Brain microvascular endothelial cell (primary cell): ENCODE results near the gene LRRK2.

Source experiments
- DNase-seq: peaks from one replicate; pipeline ENCODE4 v3.0.0-alpha.2; 2020
- H3K27ac ChIP-seq: fragments of 250-450 bp; sonication (Bioruptor Pico); 2 replicates; pipeline ENCODE4 v1.5.1; 2020; ENCODE audit warnings: mild to moderate bottlenecking, moderate library complexity
- H3K27me3 ChIP-seq: fragments of 250-450 bp; sonication (Bioruptor Pico); replicated peaks from 2 replicates; pipeline ENCODE4 v1.5.1; 2020; ENCODE audit warnings: mild to moderate bottlenecking
- H3K36me3 ChIP-seq: fragments of 250-450 bp; sonication (Bioruptor Pico); replicated peaks from 2 replicates; pipeline ENCODE4 v1.5.1; 2020; ENCODE audit warnings: mild to moderate bottlenecking
- H3K4me3 ChIP-seq: 2 replicates; pipeline ENCODE4 v1.5.1; 2011; ENCODE audit warnings: low read depth, mild to moderate bottlenecking, control low read depth, low read length, moderate library complexity
- in situ Hi-C: cut with HindIII; loops from 2 replicates; pipeline ENCODE4 v1.10.0; 2017; ENCODE audit warnings: low sequenced_read_pairs, low pct_ligation_motif_present
- TF ChIP-seq, protein P1 (sequence below): IDR thresholded peaks from 2 replicates; pipeline ENCODE4 v1.5.1; 2011; ENCODE audit warnings: low read depth, mild to moderate bottlenecking, moderate library complexity, low read length, control low read depth, inconsistent platforms; ENCODE audit errors: missing control alignments

The LRRK2 gene

DNA sequence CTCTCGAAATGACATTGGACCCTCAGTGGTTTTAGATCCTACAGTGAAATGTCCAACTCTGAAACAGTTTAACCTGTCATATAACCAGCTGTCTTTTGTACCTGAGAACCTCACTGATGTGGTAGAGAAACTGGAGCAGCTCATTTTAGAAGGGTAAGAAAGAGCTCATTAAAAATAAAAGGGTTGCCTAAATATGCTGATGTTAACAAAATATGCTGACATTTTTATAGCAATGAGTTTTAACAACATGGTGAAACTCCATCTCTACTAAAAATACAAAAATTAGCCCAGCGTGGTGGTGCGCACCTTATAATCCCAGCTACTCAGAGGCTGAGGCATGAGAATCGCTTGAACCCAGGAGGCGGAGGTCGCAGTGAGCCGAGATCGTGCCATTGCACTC, 73.5 kb downstream of the LRRK2 start:
- no peak for DNase-seq
- TF ChIP-seq, protein P1, sequence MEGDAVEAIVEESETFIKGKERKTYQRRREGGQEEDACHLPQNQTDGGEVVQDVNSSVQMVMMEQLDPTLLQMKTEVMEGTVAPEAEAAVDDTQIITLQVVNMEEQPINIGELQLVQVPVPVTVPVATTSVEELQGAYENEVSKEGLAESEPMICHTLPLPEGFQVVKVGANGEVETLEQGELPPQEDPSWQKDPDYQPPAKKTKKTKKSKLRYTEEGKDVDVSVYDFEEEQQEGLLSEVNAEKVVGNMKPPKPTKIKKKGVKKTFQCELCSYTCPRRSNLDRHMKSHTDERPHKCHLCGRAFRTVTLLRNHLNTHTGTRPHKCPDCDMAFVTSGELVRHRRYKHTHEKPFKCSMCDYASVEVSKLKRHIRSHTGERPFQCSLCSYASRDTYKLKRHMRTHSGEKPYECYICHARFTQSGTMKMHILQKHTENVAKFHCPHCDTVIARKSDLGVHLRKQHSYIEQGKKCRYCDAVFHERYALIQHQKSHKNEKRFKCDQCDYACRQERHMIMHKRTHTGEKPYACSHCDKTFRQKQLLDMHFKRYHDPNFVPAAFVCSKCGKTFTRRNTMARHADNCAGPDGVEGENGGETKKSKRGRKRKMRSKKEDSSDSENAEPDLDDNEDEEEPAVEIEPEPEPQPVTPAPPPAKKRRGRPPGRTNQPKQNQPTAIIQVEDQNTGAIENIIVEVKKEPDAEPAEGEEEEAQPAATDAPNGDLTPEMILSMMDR, result no peak
- in situ Hi-C loops, result no loop called here
- Histone ChIP-seq H3K36me3 (no peaks in the 10 kb centered on the region), H3K4me3 (no peak overlapping the region), H3K27me3 (no peaks in the 10 kb centered on the region), H3K27ac (no peak overlapping the region)

DNA sequence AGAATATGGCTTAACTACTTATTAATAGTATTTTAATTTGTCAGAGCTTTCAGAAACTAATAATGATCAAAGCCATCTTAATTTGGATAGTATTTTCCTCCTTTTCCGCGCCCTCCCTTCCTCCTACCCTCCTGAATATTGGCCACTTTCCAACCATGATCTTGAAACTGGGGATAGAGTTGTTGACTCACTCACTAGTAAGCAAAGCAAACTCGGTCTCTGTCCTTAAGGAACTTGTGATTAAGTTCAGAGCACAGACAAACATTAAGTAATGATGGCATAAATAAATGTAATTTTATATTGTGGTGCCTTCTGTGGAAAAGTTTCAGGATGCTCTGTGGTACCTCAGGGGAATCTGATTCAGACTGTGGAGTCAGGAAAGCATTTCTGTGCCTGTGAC, 75.7 kb downstream of the LRRK2 start:
- Histone ChIP-seq H3K36me3 (no peaks in the 10 kb centered on the region), H3K4me3 (no peak overlapping the region), H3K27ac (no peak overlapping the region), H3K27me3 (no peaks in the 10 kb centered on the region)
- in situ Hi-C loops, result no loop called here
- DNase-seq, result no peak
- TF ChIP-seq, protein P1, result no peak

DNA sequence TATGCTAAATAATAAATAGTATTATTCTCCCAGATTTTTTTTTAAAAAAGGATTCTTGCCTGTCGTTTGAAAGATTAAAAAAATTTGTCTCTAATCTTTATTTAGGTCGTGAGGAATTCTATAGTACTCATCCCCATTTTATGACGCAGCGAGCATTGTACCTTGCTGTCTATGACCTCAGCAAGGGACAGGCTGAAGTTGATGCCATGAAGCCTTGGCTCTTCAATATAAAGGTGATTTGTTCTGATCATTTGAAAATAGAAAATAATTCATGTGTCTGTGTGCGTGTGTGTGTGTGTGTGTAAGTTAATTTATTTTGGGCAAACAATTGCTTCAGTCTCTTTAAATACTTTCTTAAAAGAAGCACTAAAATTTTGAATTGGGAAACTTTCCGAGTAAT, 84.2 kb downstream of the LRRK2 start:
- TF ChIP-seq, protein P1, result no peak
- no peak overlapping the region for H3K27ac ChIP-seq
- no peak for DNase-seq
- H3K27me3 ChIP-seq, result no peaks in the 10 kb centered on the region
- in situ Hi-C loops, result no loop called here
- H3K36me3 ChIP-seq, result no peaks in the 10 kb centered on the region
- no peak overlapping the region for H3K4me3 ChIP-seq

DNA sequence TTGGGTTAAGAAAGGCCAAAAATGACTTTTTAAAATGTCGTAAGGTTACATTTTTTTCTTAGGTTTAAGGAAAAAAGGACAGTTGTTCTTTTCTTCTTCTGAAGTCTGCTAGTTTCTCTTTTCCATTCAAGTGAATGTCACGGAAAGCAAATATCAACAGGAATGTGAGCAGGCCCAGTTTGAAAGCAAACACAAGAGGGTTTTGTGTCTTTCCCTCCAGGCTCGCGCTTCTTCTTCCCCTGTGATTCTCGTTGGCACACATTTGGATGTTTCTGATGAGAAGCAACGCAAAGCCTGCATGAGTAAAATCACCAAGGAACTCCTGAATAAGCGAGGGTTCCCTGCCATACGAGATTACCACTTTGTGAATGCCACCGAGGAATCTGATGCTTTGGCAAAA, 85.4 kb downstream of the LRRK2 start:
- in situ Hi-C loops, result no loop called here
- H3K36me3 ChIP-seq, result no peaks in the 10 kb centered on the region
- no peak for DNase-seq
- H3K27me3 ChIP-seq, result no peaks in the 10 kb centered on the region
- TF ChIP-seq, protein P1, result no peak
- H3K4me3 ChIP-seq, result no peak overlapping the region
- no peak overlapping the region for H3K27ac ChIP-seq

DNA sequence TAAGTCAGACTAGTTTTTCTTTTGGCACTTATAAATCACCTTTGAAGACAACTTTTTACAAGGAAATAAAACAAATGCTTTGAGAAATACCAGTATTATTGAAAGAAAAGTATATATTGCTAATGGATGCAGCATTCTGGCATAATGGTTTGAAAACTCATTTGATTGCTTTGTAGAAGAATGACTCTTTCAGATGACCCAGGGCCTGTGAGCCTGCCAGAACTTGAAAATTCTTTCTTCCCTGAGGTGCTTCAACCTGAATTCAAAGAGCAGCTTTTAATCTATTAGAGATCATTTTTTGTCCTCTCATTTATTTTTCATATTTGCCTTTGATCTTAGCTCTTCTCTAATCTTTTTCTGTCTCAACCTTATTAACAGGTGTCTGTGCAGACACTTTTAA, 87.4 kb downstream of the LRRK2 start:
- Histone ChIP-seq H3K36me3 (no peaks in the 10 kb centered on the region), H3K27ac (no peak overlapping the region), H3K27me3 (no peaks in the 10 kb centered on the region), H3K4me3 (no peak overlapping the region)
- TF ChIP-seq, protein P1, result no peak
- in situ Hi-C loops, result no loop called here
- no peak for DNase-seq

DNA sequence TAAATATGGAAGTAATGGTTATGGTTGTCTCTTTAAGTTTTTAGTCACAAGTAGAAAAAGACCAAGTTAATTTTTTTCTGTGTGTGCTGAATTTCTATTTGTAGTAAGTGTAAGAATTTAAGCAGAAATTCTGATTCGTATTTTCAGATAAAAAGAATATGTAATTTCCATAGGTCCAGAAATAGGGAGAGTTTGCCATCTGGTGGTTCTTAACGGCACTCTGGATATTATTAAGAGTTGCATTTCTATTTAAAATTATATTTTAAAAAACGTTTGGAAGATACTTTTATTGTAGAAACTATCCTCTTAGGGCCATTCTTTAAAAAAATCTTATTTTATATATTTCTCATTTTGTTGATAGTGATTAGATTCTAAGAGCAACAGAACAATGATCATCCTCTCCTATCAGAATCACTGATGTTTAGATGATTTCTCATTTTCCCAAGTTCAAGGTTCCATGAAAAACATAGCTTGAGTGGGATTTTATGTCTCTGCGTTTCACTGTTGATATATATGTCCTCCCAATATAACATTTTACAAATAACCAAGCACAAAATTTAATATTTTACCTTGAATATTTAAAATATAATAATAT, 88.3 kb downstream of the LRRK2 start:
- TF ChIP-seq, protein P1, result peak; percentile 54
- Histone ChIP-seq H3K36me3 (no peaks in the 10 kb centered on the region), H3K27ac (no peak overlapping the region), H3K4me3 (no peak overlapping the region), H3K27me3 (no peaks in the 10 kb centered on the region)
- in situ Hi-C loops, result no loop called here
- no peak for DNase-seq
